Skin epidermis (tissue), 12 donors: ENCODE results near the gene PTGER1.
"Not testable (repeated sequence)": the region's sequence is repeated elsewhere in the genome, so short reads cannot be mapped to it uniquely, and the experiment has no call there.

Source experiments
- H3K27ac ChIP-seq, 21 experiments: fragments of 200-600 bp; sonication (generic) in 11 of 21; one replicate each; pipeline ENCODE4 v1.5.0; 2020; ENCODE audit warnings: mild to moderate bottlenecking in 3 of 21, inconsistent platforms in 2 of 21, moderate library complexity in 2 of 21
- H3K4me3 ChIP-seq, 7 experiments: fragments of 200-600 bp; sonication (generic) in 2 of 7; one replicate each; pipeline ENCODE4 v1.5.0; 2020; ENCODE audit warnings: inconsistent platforms in 2 of 7, mild to moderate bottlenecking in 2 of 7, moderate library complexity in 1 of 7

PTGER1 gene

GRCh38 chr19:14504575-14504974 lies 29.4 kb upstream of the PTGER1 start:
- peak overlapping the region in 3 of 21 experiments; percentile 64 to 79 (median 76) for H3K27ac ChIP-seq
- not testable (repeated sequence) for H3K4me3 ChIP-seq

- Histone ChIP-seq H3K4me3 (no peak overlapping the region), H3K27ac (no peak overlapping the region)
Observed at GRCh38 chr19:14503285-14503684, 28.1 kb upstream of the PTGER1 start.

GRCh38 chr19:14502334-14503092 lies 27.4 kb upstream of the PTGER1 start:
- Histone ChIP-seq H3K27ac (no peak overlapping the region), H3K4me3 (no peak overlapping the region)

GRCh38 chr19:14497228-14497921 lies 22.2 kb upstream of the PTGER1 start:
- Histone ChIP-seq H3K4me3 (no peak overlapping the region), H3K27ac (peak overlapping the region in 14 of 21 experiments; percentile 14 to 95 (median 88))

GRCh38 chr19:14496834-14497227 lies 21.7 kb upstream of the PTGER1 start:
- Histone ChIP-seq H3K27ac (peak overlapping the region in 18 of 21 experiments; percentile 5 to 95 (median 89)), H3K4me3 (peak overlapping the region in 3 of 7 experiments; percentile 75 to 95 (median 89))

GRCh38 chr19:14496029-14496833 lies 21.1 kb upstream of the PTGER1 start, which contains the start of gene GIPC1:
TSS of gene GIPC1 (minus strand) at chr19:14496127. CDS start at chr19:14482976, 13,151 bp downstream.
- peak within 1 kb of the TSS; percentile 68 to 95 (median 89) for H3K27ac ChIP-seq
- peak within 1 kb of the TSS; percentile 75 to 95 (median 89) for H3K4me3 ChIP-seq

GRCh38 chr19:14495672-14496028 lies 20.5 kb upstream of the PTGER1 start:
- peak overlapping the region; percentile 68 to 95 (median 89) for H3K27ac ChIP-seq
- H3K4me3 ChIP-seq = peak overlapping the region; percentile 75 to 95 (median 89)

GRCh38 chr19:14494910-14495671 lies 19.9 kb upstream of the PTGER1 start:
- Histone ChIP-seq H3K27ac (peak overlapping the region; percentile 68 to 95 (median 89)), H3K4me3 (peak overlapping the region; percentile 75 to 95 (median 89))

- H3K4me3 ChIP-seq = peak overlapping the region; percentile 75 to 95 (median 89)
- peak overlapping the region in 19 of 21 experiments; percentile 68 to 95 (median 89) for H3K27ac ChIP-seq
Observed at GRCh38 chr19:14494411-14494810, 19.3 kb upstream of the PTGER1 start.

GRCh38 chr19:14492756-14493337 lies 17.7 kb upstream of the PTGER1 start:
- Histone ChIP-seq H3K27ac (no peak overlapping the region), H3K4me3 (no peak overlapping the region)

- Histone ChIP-seq H3K4me3 (no peak overlapping the region), H3K27ac (no peak overlapping the region)
Observed at GRCh38 chr19:14487370-14488125, 12.4 kb upstream of the PTGER1 start.

GRCh38 chr19:14482172-14482941 lies 7.2 kb upstream of the PTGER1 start:
- no peak overlapping the region for H3K4me3 ChIP-seq
- H3K27ac ChIP-seq = no peak overlapping the region

- Histone ChIP-seq H3K4me3 (no peak overlapping the region), H3K27ac (no peak overlapping the region)
Observed at GRCh38 chr19:14480700-14481079, 5.5 kb upstream of the PTGER1 start.

GRCh38 chr19:14479975-14480699 lies 5.0 kb upstream of the PTGER1 start:
- no peak overlapping the region for H3K27ac ChIP-seq
- no peak overlapping the region for H3K4me3 ChIP-seq

GRCh38 chr19:14479309-14479974 lies 4.3 kb upstream of the PTGER1 start:
- Histone ChIP-seq H3K4me3 (no peak overlapping the region), H3K27ac (no peak overlapping the region)

- no peak overlapping the region for H3K4me3 ChIP-seq
- H3K27ac ChIP-seq = no peak overlapping the region
Observed at GRCh38 chr19:14478113-14478545, 3.0 kb upstream of the PTGER1 start.
